ENCODE results near the gene ZNF302. TPM values are rescaled to one million over a fixed set of nuclear protein-coding genes. Genes with fewer than 3 reads are reported as not detected.

ZNF302 gene
- 10 to 100 TPM; 27.0 to 47.3 (median 36.4) TPM for total RNA-seq

DNA sequence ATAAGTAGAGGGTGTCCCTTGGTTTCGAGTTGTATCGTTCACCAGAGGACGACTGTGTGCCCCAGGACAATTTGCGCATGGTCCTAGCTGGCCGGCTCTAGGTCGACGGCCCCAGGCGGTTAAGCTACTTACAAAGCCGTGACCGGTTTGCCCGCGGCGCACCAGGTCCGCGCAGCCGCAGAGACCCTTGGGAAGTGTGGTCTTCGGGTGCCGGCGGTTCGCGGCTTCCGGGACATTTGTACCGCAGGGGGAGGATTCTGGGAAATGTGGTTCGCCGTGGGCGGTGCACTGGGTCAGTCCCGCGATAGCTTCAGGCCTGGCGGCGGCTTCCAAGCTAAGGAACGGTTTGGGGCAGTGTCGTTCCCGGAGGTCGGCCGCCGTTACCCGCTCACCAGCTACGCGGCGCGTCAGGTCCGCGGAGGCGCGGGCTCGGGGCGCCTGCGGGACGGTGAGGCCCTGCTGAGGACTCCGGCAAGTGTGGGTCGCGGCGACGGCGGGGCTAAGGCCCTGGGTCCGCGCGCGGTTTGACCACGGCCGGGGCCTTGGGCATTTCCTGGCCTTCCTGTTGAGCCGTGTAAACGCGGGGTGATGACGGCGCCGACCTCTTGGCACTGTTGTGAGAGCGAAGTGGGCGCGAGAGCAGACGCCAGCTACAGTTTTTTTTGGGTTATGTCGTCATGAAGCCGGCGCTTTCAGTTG is at the start of gene ZNF302:
ZNF302 (plus strand) TSS at position 293 of the 699 bp plus-strand sequence. CDS start 1,127 bp downstream, outside the sequence.
- Histone ChIP-seq H3K4me3 (peak within 1 kb of the TSS; percentile 79 to 95 (median 87)), H3K9me3 (peaks cover 4 to 40% (median 12%) of the 10 kb centered on the region in 4 donors), H3K27ac (peak within 1 kb of the TSS; percentile 90 to 98 (median 93)), H3K27me3 (no peaks in the 10 kb centered on the region), H3K4me1 (peaks cover 0 to 21% (median 3%) of the 10 kb centered on the region in 4 donors), H3K36me3 (peaks cover 0 to 41% (median 33%) of the 10 kb centered on the region in 3 donors)
- peak; percentile 90 to 92 for DNase-seq (ENCODE audit: low spot score in 2 of 2)
- 1% methylated on average over 34 to 47 of the region's 74 CpGs for WGBS, 2 donors
- TF ChIP-seq, protein P1, sequence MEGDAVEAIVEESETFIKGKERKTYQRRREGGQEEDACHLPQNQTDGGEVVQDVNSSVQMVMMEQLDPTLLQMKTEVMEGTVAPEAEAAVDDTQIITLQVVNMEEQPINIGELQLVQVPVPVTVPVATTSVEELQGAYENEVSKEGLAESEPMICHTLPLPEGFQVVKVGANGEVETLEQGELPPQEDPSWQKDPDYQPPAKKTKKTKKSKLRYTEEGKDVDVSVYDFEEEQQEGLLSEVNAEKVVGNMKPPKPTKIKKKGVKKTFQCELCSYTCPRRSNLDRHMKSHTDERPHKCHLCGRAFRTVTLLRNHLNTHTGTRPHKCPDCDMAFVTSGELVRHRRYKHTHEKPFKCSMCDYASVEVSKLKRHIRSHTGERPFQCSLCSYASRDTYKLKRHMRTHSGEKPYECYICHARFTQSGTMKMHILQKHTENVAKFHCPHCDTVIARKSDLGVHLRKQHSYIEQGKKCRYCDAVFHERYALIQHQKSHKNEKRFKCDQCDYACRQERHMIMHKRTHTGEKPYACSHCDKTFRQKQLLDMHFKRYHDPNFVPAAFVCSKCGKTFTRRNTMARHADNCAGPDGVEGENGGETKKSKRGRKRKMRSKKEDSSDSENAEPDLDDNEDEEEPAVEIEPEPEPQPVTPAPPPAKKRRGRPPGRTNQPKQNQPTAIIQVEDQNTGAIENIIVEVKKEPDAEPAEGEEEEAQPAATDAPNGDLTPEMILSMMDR (IDR thresholded peaks at IDR 0.05): peak in 2 of 5 experiments; percentile 17 to 21
- TF ChIP-seq EP300 (IDR thresholded peaks at IDR 0.05): peak; percentile 84 to 95
- peak; percentile 16 to 78 for TF ChIP-seq POLR2A (IDR thresholded peaks at IDR 0.05)

DNA sequence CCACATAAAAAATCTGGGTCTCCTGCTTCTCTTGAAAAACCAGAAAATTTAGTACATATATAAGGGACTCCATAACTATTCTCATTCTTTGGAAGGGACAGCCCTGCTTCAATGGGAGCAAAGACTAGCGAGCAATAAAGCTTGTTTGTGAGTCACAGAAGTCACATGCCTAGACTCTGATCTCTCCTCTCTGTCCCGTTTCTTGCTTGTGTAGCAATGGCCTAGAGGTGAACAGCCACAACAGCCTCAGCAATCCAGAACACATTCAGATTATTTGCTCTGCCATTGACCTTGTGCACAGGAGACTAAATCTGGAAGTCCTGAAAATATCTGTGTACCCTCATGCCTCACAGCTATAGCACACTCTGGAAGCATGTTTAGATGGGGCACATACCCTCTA is 43.7 kb upstream of the ZNF302 start:
- Histone ChIP-seq H3K4me3 (no peak overlapping the region), H3K27me3 (no peaks in the 10 kb centered on the region), H3K9me3 (peaks cover 0 to 53% (median 4%) of the 10 kb centered on the region in 4 donors), H3K36me3 (peaks cover 0 to 34% (median 0%) of the 10 kb centered on the region in 3 donors), H3K27ac (no peak overlapping the region), H3K4me1 (no peaks in the 10 kb centered on the region)
- no peak for DNase-seq (ENCODE audit: low spot score in 2 of 2)
- no peak for TF ChIP-seq EP300 (IDR thresholded peaks at IDR 0.05)
- TF ChIP-seq, protein P1 (IDR thresholded peaks at IDR 0.05): no peak
- no peak for TF ChIP-seq POLR2A (IDR thresholded peaks at IDR 0.05)
- WGBS, 2 donors: 81 to 82% methylated on average over 2 of the region's 2 CpGs

DNA sequence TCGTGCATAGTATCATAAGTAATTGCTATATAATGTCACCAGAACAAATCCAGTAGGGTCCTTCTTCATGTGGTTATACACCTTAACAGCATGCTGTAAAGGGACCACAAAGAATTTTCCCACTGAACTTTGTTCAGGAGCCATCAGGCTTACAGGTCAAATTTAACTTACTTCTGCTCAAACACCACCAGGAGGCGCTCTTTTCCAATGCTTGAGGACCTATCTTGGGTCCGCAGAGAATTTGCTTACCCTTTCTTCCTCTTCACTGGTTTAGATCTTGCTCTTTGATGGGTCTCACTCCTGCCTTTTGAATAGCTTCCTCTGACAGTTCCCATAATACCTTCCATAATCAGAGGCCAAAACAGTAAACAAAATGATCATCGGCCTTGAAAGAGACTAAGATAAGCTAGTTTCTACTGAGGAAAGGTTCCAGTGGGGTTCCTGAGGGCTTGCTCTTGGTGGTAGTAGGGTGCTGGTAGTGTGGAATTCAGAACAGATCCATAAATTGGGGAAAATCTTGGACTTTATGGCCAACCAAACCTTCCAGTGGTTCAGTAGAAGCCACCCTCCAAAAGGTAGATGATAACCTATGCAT is 37.9 kb upstream of the ZNF302 start:
- Histone ChIP-seq H3K9me3 (peaks cover 0 to 23% (median 4%) of the 10 kb centered on the region in 4 donors), H3K27ac (no peak overlapping the region), H3K36me3 (peaks cover 0 to 24% (median 0%) of the 10 kb centered on the region in 3 donors), H3K27me3 (no peaks in the 10 kb centered on the region), H3K4me1 (no peaks in the 10 kb centered on the region), H3K4me3 (no peak overlapping the region)
- DNase-seq (ENCODE audit: low spot score in 2 of 2): peak in 1 of 2 donors; percentile 27
- 14 to 21% methylated on average over 4 of the region's 4 CpGs for WGBS, 2 donors
- TF ChIP-seq EP300 (IDR thresholded peaks at IDR 0.05) (no peak), POLR2A (IDR thresholded peaks at IDR 0.05) (no peak)
- TF ChIP-seq, protein P1 (IDR thresholded peaks at IDR 0.05): peak; percentile 27 to 63 (median 52)

DNA sequence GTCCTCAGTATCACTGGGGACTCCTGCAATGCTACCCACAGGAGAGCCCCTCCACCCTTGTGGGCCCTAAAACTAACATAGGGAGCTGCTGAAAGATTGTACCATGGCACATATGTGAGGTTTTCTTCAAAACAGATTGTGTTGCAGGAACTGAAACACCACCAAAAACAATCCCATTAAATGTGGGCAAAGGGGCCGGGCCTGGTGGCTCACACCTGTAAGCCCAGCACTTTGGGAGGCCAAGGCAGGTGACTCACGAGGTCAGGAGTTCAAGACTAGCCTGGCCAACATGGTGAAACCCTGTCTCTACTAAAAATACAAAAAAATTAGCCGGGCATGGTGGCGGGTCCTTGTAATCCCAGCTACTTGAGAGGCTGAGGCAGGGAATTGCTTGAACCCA is 35.2 kb upstream of the ZNF302 start:
- Histone ChIP-seq H3K4me1 (no peaks in the 10 kb centered on the region), H3K4me3 (no peak overlapping the region), H3K27ac (no peak overlapping the region), H3K27me3 (no peaks in the 10 kb centered on the region), H3K36me3 (no peaks in the 10 kb centered on the region), H3K9me3 (no peaks in the 10 kb centered on the region)
- 86 to 89% methylated on average over 4 of the region's 4 CpGs for WGBS, 2 donors
- TF ChIP-seq, protein P1 (IDR thresholded peaks at IDR 0.05): no peak
- TF ChIP-seq EP300 (IDR thresholded peaks at IDR 0.05) (no peak), POLR2A (IDR thresholded peaks at IDR 0.05) (no peak)
- no peak for DNase-seq (ENCODE audit: low spot score in 2 of 2)

DNA sequence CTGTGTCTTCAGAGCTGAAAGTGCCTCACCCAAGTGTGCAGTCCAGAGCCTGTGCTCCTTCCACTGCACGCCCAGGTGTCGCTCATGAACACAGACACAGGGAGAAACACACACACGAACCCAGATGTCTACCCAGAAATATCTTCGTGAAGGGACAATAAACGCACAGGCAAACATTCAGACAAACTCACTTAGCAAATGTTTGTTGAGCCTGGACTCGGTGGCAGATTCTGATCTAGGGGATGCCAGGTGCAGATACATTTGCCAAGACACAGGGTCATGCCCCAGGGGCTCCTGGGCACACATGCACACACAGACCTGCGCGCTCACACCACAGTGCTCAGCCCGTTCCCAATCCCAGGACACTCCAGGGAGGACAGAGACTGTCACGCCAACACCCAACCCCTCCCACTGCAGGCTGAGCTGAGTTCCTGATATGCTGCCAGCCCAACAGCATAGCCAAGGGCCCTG is 32.5 kb upstream of the ZNF302 start:
- no peaks in the 10 kb centered on the region for H3K9me3 ChIP-seq
- no peak overlapping the region for H3K4me3 ChIP-seq
- H3K27ac ChIP-seq: no peak overlapping the region
- no peaks in the 10 kb centered on the region for H3K4me1 ChIP-seq
- no peak for DNase-seq (ENCODE audit: low spot score in 2 of 2)
- TF ChIP-seq EP300 (IDR thresholded peaks at IDR 0.05) (no peak), POLR2A (IDR thresholded peaks at IDR 0.05) (no peak)
- TF ChIP-seq, protein P1 (IDR thresholded peaks at IDR 0.05): no peak
- WGBS, 2 donors: 81 to 83% methylated on average over 7 to 10 of the region's 10 CpGs
- no peaks in the 10 kb centered on the region for H3K36me3 ChIP-seq
- no peaks in the 10 kb centered on the region for H3K27me3 ChIP-seq

Measured in tibial nerve (tissue), 4 donors.